GM21723 (cell line): ENCODE data around the gene GARRE1.
"Not testable (repeated sequence)": the region's sequence is repeated elsewhere in the genome, so short reads cannot be mapped to it uniquely, and the experiment has no call there.

Experiments used
- ATAC-seq: cut with Tn5 transposase; IDR thresholded peaks from one replicate; pipeline ENCODE4 v1.9.1; 2021; ENCODE audit warnings: mild to moderate bottlenecking, moderate library complexity; ENCODE audit not compliant: unreplicated experiment

Gene GARRE1

GRCh38 chr19:34257559-34257924 lies 3.2 kb downstream of the GARRE1 start:
- no peak for ATAC-seq

- ATAC-seq: no peak
Measured at GRCh38 chr19:34259367-34260095, 5.2 kb downstream of the GARRE1 start.

- no peak for ATAC-seq
Measured at GRCh38 chr19:34260771-34261173, 6.4 kb downstream of the GARRE1 start.

- ATAC-seq: no peak
Measured at GRCh38 chr19:34261334-34262109, 7.2 kb downstream of the GARRE1 start.

GRCh38 chr19:34263745-34264237 lies 9.4 kb downstream of the GARRE1 start:
- no peak for ATAC-seq

- no peak for ATAC-seq
Measured at GRCh38 chr19:34265221-34265650, 10.9 kb downstream of the GARRE1 start.

GRCh38 chr19:34269081-34269480 lies 14.7 kb downstream of the GARRE1 start:
- no peak for ATAC-seq

- ATAC-seq: no peak
Measured at GRCh38 chr19:34269489-34269888, 15.1 kb downstream of the GARRE1 start.

GRCh38 chr19:34269968-34270621 lies 15.7 kb downstream of the GARRE1 start:
- peak; percentile 63 for ATAC-seq

GRCh38 chr19:34273121-34273520 lies 18.8 kb downstream of the GARRE1 start:
- ATAC-seq: no peak

- ATAC-seq: no peak
Measured at GRCh38 chr19:34274284-34274826, 20.0 kb downstream of the GARRE1 start.

- no peak for ATAC-seq
Measured at GRCh38 chr19:34274827-34275625, 20.7 kb downstream of the GARRE1 start.

GRCh38 chr19:34275705-34276104 lies 21.4 kb downstream of the GARRE1 start:
- ATAC-seq: no peak

GRCh38 chr19:34276614-34277013 lies 22.3 kb downstream of the GARRE1 start:
- ATAC-seq: no peak

- no peak for ATAC-seq
Measured at GRCh38 chr19:34277244-34277643, 22.9 kb downstream of the GARRE1 start.

GRCh38 chr19:34278783-34279182 lies 24.4 kb downstream of the GARRE1 start:
- ATAC-seq: no peak

GRCh38 chr19:34281444-34281843 lies 27.1 kb downstream of the GARRE1 start:
- ATAC-seq: not testable (repeated sequence)

- ATAC-seq: no peak
Measured at GRCh38 chr19:34282611-34283519, 28.5 kb downstream of the GARRE1 start.

- no peak for ATAC-seq
Measured at GRCh38 chr19:34284505-34284904, 30.2 kb downstream of the GARRE1 start.
